Thymus (tissue), 14 donors: ENCODE data around the gene FGA. TPM values are rescaled to one million over a fixed set of nuclear protein-coding genes. Genes with fewer than 3 reads are reported as not detected.

Source experiments
- DNase-seq, 9 donors: peaks; one replicate each; pipeline ENCODE4 v3.0.0-alpha.2; 2013; ENCODE audit warnings: low spot score in 9 of 9, low read depth in 6 of 9, missing footprints in 1 of 9
- H3K27ac ChIP-seq, 2 donors: one replicate each; pipeline ENCODE4 v1.5.1; 2013; ENCODE audit warnings: control low read depth in 1 of 2, low read depth in 1 of 2, low read length in 1 of 2, mild to moderate bottlenecking in 1 of 2, moderate library complexity in 1 of 2
- H3K27me3 ChIP-seq, 2 donors: one replicate each; pipeline ENCODE4 v1.5.1; 2013; ENCODE audit warnings: low read length in 1 of 2; ENCODE audit not compliant: control insufficient read depth in 2 of 2, insufficient read depth in 1 of 2
- H3K36me3 ChIP-seq, 2 donors: one replicate each; pipeline ENCODE4 v1.5.1; 2013; ENCODE audit warnings: low read length in 1 of 2, mild to moderate bottlenecking in 1 of 2, moderate library complexity in 1 of 2; ENCODE audit not compliant: control insufficient read depth in 2 of 2, insufficient read depth in 2 of 2
- H3K4me1 ChIP-seq, 2 donors: one replicate each; pipeline ENCODE4 v1.5.1; 2013; ENCODE audit warnings: low read length in 2 of 2; ENCODE audit not compliant: control insufficient read depth in 2 of 2, insufficient read depth in 2 of 2
- H3K4me3 ChIP-seq, 2 donors: one replicate each; pipeline ENCODE4 v1.5.1; 2013; ENCODE audit warnings: low read length in 2 of 2, control low read depth in 1 of 2, mild to moderate bottlenecking in 1 of 2
- H3K9me3 ChIP-seq, 2 donors: one replicate each; pipeline ENCODE4 v1.5.1; 2013; ENCODE audit warnings: low read length in 1 of 2, mild to moderate bottlenecking in 1 of 2; ENCODE audit not compliant: control insufficient read depth in 2 of 2, insufficient read depth in 1 of 2
- WGBS: extraction: QIAGEN DNeasy Blood & Tissue Kit; methylation state at CpG from one replicate; pipeline ENCODE4 v1.1.7; 2013; 5-methylcytosine and 5-hydroxymethylcytosine counted together
- long read RNA-seq, 10 donors: transcript quantifications; one replicate each; lab custom pipeline, GENCODE V29; 2026
- polyA plus RNA-seq: library from polyadenylated mRNA; stranded (reverse); fragments of 200-250 nt; gene quantifications from one replicate; pipeline ENCODE4 v1.2.3, GENCODE V29; 2013
- total RNA-seq: library from RNA; stranded (reverse); fragments of 120-200 nt; gene quantifications from one replicate; pipeline ENCODE4 v1.2.4, GENCODE V29; 2013
- donor health status: healthy.

Gene FGA
- 0.33 TPM for total RNA-seq
- 0.37 TPM for polyA plus RNA-seq
- long read RNA-seq, donor 1 = 0 reads
- long read RNA-seq, donor 2 = 0 reads
- long read RNA-seq, donor 3 = 0 reads
- long read RNA-seq, donor 4 = 0 reads
- long read RNA-seq, donor 5 = 0 reads
- long read RNA-seq, donor 6 = 0 reads
- long read RNA-seq, donor 7 = 0 reads
- long read RNA-seq, donor 8 = 0 reads
- long read RNA-seq, donor 9 = 0 reads
- long read RNA-seq, donor 10 = 0 reads

DNA sequence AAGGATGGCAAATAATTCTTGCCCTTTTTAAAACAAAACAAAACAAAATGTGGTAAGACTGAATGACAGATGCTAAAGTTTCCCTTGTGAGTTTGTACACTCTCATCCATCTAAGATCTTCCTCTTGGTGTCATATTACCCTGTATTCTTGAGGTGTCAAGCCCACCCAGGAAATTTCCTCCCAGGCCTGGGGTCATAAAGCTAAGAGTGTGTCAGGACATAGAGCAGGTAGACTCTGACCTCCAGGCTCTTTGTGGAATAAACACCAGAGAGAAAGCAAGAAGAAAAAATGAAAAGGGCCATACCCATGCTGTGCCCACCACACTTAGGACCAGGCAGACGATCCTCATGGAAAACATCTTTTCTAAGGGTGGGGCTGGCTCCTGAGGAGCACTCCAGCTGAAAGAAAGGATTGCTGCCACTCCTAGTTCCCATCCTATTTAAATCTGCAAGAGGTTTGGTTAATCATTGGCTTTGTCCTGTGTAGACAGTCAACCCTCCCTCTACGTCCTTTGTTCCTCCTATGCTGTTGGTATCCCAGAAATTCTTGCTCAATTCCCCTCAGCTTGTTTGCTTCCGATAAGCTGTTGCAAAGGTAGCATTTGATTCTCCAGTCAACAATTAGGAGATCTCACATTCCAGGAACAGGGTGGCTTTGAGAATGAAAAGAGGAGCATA lies at the start of gene FGA:
TSS of gene FGA (minus strand) at position 414 of the 678 bp plus-strand sequence. CDS start at position 359, 55 bp downstream.
- Histone ChIP-seq H3K36me3 (no peaks in the 10 kb centered on the region), H3K27ac (no peak within 1 kb of the TSS), H3K4me1 (no peaks in the 10 kb centered on the region), H3K4me3 (no peak within 1 kb of the TSS), H3K9me3 (no peaks in the 10 kb centered on the region), H3K27me3 (peaks cover 0 to 3% of the 10 kb centered on the region in 2 donors)
- WGBS = 96% methylated on average over 3 of the region's 3 CpGs
- no peak for DNase-seq

DNA sequence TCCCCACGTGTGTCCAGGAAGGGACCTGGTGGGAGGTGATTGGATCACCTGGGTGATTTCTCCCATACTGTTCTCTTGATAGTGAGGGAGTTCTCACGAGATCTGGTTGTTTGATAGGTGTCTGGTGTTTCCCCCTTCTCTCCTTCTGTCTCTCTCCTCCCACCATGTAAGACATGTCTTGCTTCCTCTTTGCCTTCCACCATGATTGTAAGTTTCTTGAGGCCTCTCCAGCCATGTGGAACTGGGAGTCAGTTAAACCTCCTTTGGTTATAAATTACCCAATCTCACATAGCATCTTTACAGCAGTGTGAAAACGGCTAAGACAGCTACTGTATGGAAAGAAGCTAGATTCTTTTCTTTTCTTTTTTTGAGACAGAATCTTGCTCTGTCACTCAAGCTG lies 43.5 kb upstream of the FGA start:
- 68% methylated on average over 3 of the region's 3 CpGs for WGBS

DNA sequence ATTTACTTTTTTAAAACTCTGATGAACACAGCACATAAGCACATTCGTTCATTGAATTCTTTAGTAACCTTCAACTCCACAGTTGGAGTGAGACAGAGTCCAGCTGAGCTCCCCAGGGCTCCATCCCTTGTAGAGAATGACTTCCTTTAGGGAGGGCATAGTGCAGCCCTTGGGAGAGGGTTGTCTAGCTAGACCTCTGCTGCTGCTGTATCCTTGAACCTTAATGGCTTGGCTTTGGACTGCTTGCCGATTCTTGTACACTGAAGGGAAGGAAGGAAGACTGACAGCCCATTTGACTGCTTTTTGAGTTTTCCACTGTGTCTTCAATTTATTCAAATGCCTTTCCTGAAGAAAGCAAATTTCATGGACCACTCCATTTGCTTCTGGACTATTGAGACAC lies 41.3 kb upstream of the FGA start:
- Histone ChIP-seq H3K4me1 (peaks cover 0 to 3% of the 10 kb centered on the region in 2 donors), H3K4me3 (no peak overlapping the region), H3K9me3 (no peaks in the 10 kb centered on the region), H3K27me3 (peaks cover 3 to 22% of the 10 kb centered on the region in 2 donors), H3K27ac (no peak overlapping the region), H3K36me3 (no peaks in the 10 kb centered on the region)
- no peak for DNase-seq
- 84% methylated on average over 2 of the region's 2 CpGs for WGBS

More for the DNA sequence above, 43.5 kb upstream of the FGA start:
- Histone ChIP-seq H3K4me3 (no peak overlapping the region), H3K36me3 (no peaks in the 10 kb centered on the region), H3K27ac (no peak overlapping the region), H3K9me3 (no peaks in the 10 kb centered on the region), H3K27me3 (peaks cover 0 to 4% of the 10 kb centered on the region in 2 donors), H3K4me1 (no peaks in the 10 kb centered on the region)
- DNase-seq = no peak

DNA sequence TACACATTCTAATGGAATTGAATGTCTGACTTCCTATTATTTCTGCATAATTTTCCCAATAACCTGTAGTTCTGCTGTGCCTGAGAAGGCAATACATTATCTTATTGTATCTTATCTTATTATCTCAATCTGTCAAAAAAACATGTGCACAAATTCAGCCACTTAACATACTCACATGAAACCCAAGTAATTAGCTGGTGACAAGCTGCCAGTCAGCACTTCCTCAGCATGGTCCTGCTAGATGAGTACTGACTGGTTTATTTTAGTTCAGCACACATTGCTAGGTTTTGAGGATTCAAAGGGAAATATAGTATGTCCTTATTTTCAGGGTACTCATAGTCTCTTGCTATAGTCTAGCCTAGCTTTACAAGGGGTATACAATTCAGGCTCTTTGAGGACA lies 39.8 kb upstream of the FGA start:
- DNase-seq = no peak
- H3K4me1 ChIP-seq = peaks cover 0 to 6% of the 10 kb centered on the region in 2 donors
- no peaks in the 10 kb centered on the region for H3K36me3 ChIP-seq
- no peaks in the 10 kb centered on the region for H3K9me3 ChIP-seq
- H3K27ac ChIP-seq = no peak overlapping the region
- no peak overlapping the region for H3K4me3 ChIP-seq
- peaks cover 8 to 34% of the 10 kb centered on the region in 2 donors for H3K27me3 ChIP-seq

DNA sequence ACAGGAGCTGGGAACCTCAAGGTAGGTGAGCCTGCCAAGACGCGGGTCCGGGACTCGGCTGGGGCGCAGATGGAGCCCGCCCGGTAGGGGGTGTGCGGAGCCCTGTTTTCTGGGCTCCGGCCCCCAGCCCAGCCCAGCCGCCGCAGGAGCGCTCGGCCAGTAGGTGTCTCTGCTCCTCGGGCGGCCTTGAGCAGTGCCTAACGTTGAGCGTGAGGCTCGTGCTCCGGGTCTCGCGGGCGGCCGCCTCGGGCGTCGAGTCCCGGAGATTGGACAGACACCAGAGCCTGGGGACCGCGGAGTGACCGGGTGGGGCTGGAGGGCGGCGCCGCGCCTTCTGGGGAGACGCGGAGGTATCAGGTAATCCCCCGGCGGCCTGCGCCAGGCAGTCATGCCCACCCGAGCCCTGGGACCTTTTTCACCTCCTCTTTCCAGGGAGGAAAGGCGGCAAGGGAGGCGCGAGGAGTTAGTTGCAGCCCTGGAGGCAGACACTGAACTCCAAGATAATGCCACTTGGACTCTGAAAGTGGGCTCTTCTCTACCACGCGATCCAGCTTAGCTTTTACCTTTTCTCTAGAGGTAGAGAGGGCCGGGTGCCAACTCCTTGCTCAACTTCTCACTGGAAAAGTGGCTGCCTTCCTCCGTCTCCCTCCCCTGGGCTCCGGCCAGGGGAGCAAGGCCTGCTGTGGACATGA lies 36.4 kb upstream of the FGA start:
- peaks cover 8 to 46% of the 10 kb centered on the region in 2 donors for H3K27me3 ChIP-seq
- no peaks in the 10 kb centered on the region for H3K9me3 ChIP-seq
- peak in 4 of 9 donors; percentile 1 to 48 (median 34) for DNase-seq
- no peak overlapping the region for H3K4me3 ChIP-seq
- WGBS = 7% methylated on average over 48 of the region's 48 CpGs
- H3K4me1 ChIP-seq = peaks cover 0 to 6% of the 10 kb centered on the region in 2 donors
- no peak overlapping the region for H3K27ac ChIP-seq
- H3K36me3 ChIP-seq = no peaks in the 10 kb centered on the region

DNA sequence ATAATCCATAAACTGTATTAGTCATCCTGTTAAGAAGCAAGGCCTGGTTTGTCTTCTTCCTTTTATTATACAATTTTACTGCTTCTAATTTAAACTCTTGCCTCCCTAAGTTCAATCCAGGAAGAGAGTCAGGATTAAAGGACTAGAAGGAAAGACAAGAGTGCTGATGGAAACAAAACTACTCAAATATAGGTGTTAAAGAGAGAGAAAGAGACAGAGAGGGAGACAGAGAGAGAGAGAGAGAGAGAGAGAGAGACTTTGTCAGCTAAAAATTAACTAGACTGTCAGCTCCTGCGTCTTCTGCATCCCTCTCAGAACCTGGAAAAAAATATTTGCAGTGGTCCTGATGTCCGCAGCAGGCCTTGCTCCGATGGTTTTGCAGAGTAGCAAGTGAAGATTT lies 35.4 kb upstream of the FGA start:
- H3K27ac ChIP-seq = no peak overlapping the region
- H3K27me3 ChIP-seq = peaks cover 8 to 44% of the 10 kb centered on the region in 2 donors
- no peaks in the 10 kb centered on the region for H3K9me3 ChIP-seq
- H3K4me3 ChIP-seq = no peak overlapping the region
- peaks cover 0 to 6% of the 10 kb centered on the region in 2 donors for H3K4me1 ChIP-seq
- H3K36me3 ChIP-seq = no peaks in the 10 kb centered on the region
- 96% methylated on average over 3 of the region's 3 CpGs for WGBS
- no peak for DNase-seq

DNA sequence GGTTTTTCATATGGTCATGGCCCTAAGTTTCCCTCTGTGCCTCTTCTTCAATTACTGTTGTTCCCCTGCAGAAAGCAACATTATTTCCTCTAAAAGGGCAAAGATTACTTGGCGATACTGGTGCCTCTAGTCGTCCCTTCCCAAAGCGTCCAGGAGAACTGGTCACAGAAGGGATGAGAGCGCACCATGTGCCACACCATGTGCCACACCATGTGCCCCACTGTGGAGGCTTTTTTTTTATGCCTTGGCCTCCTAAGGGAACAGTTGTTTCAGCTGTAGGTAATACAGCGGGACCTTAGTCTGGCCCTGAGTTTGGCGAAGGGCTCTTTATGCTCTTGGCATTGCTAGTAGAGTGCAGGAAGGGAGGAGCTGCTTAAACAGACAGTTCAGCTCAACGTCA lies 33.5 kb upstream of the FGA start:
- Histone ChIP-seq H3K27ac (no peak overlapping the region), H3K4me1 (peaks cover 0 to 6% of the 10 kb centered on the region in 2 donors), H3K4me3 (no peak overlapping the region), H3K36me3 (no peaks in the 10 kb centered on the region), H3K27me3 (peaks cover 8 to 42% of the 10 kb centered on the region in 2 donors), H3K9me3 (no peaks in the 10 kb centered on the region)
- no peak for DNase-seq
- 96% methylated on average over 7 of the region's 7 CpGs for WGBS

DNA sequence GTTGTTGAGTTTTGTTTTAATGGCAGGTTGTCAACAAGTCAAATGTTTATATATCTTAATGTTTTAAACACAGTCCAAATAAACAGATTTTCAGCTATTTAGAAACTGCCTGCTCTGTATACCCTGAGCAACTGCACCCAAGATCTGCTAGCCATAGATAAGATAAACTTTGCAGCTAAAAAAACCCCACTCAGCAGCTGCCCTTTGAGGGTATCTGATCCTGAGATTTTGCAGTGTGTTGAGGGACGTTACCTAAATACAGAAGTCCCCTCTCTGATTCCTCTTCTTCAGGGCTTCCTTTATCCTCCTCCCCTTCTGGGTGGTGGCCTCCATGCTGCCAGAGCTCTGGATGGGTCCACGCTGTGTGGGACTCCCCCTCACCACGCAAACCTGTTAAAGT lies 32.9 kb upstream of the FGA start:
- Histone ChIP-seq H3K9me3 (no peaks in the 10 kb centered on the region), H3K27ac (no peak overlapping the region), H3K4me3 (no peak overlapping the region), H3K4me1 (peaks cover 0 to 6% of the 10 kb centered on the region in 2 donors), H3K27me3 (peaks cover 8 to 39% of the 10 kb centered on the region in 2 donors), H3K36me3 (no peaks in the 10 kb centered on the region)
- WGBS = 91% methylated on average over 3 of the region's 3 CpGs
- no peak for DNase-seq

DNA sequence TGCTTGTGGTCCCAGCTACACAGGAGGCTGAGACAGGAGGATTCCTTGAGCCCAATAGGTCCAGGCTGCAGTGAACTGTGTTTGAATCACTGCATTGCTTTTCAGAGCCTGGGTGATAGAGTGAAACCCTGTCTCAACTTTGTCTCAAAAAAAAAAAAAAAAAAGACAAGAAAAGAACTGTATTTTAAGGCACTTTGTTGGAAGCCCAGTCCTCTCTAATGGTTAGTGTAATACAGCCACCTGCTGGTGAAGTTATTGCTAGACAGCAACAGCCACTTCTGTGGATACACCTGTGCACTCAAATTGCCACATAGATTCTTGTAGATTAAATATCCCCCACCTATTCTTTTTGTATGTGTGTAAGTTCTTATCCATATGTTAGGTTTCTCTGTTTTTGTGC lies 32.1 kb upstream of the FGA start:
- Histone ChIP-seq H3K36me3 (no peaks in the 10 kb centered on the region), H3K9me3 (no peaks in the 10 kb centered on the region), H3K4me3 (no peak overlapping the region), H3K27ac (no peak overlapping the region), H3K27me3 (peaks cover 8 to 32% of the 10 kb centered on the region in 2 donors), H3K4me1 (peaks cover 0 to 6% of the 10 kb centered on the region in 2 donors)
- peak in 3 of 9 donors; percentile 4 to 45 (median 13) for DNase-seq
